ENCODE data around the gene GALNT10.

Gene GALNT10

DNA sequence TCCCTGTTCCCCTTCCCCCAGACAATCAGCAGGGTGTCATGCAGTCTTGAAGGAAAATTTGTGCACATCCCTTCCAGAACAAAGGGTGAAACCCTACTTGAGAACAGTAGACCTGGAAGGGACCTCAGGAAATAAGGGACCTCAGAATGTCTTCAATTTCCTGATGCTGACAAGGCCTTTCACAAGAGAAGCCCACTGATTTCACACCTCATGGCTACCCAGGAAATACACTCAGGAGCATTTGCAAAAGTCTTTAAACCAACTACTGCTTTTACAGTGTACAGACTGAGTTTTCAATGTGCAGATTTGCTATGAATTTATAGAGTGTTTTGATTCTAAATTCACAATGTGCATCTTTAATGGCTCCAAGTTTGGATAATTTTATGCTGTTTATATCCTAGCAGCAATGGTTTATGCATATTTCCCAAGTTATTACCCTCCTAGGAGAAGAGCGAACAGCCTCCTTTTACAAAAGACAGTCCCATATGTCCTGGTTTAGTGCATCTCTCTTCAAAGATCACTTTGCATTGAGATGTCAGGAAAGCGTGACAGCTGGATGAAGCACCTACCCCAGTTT, 74.8 kb downstream of the GALNT10 start:
- no peak for DNase-seq (ENCODE audit: low spot score)

DNA sequence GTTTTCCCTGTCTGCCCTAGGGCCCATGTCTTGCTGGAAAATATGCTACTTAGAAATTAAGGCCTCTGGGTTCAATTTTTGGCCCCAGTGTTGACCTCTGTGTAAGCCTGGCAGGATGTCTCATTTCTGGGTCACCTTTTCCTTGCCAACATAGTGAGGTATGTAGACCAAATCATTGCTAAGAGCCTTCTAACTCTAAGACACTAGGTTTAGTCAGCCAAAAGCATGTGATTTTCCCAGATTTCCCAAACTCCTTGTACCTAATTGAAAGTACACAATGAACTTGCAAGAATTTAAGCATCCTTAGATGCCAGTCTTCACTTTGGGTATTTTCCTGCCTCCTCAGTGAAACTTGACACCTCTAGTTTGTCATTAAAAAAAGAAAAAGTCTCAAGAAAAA, 77.0 kb downstream of the GALNT10 start:
- DNase-seq (ENCODE audit: low spot score): no peak

DNA sequence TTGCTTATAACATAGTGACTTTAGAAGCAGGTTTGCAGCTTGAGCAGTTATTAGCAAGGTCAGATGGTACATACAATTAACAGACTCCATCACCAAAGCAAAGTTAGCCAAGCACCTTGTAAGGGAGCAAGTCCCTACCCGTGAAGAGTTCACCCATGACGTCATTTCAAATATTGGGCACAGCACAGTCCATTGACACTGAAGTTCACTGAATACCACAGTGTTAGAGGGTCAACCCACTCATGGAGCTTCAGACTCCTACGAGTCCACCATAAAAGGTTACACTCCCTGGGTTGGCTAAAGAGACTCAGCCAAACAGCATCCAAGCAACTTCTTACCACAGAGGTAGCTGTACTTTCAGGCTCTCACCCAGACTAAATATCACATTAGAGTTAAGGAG, 77.5 kb downstream of the GALNT10 start:
- DNase-seq (ENCODE audit: low spot score): no peak

DNA sequence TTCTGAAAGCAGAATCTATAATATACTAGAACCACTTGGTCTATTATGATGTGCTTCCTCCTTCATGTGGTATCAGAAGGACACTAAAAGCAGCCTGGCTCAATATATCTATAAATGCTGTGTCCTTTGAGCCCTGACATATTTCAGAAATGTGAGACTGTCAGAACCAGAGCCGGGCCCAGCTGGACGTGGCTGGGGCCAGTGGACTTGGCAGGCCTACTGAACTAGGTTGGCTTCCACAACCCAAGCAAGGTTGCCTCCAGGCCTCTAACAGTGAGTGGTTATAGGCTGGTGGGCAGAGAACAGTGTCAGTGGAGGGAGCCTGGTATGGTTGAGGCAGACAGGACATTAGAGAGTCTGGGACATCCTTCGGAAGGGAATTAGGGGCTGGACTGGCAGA, 78.9 kb downstream of the GALNT10 start:
- DNase-seq (ENCODE audit: low spot score): no peak

DNA sequence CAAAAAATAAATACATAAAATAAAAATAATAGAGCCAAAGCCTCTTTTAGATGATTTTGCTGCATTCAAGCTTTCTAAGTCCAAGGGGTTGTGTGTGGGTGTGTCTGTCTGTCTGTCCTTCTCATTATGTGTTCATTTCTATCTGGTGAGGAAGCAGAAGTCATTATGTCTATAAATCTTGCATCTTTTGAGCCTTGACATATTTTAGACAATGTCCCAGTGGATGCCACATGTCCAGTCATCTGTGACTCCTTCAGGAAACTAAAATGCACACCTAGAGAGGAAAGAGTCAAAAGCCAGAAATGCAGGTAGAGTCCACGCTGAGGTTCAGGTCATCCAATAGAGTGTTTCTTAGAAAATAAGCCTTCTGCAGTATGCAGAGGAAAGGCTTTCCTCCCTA, 80.9 kb downstream of the GALNT10 start:
- DNase-seq (ENCODE audit: low spot score): no peak

DNA sequence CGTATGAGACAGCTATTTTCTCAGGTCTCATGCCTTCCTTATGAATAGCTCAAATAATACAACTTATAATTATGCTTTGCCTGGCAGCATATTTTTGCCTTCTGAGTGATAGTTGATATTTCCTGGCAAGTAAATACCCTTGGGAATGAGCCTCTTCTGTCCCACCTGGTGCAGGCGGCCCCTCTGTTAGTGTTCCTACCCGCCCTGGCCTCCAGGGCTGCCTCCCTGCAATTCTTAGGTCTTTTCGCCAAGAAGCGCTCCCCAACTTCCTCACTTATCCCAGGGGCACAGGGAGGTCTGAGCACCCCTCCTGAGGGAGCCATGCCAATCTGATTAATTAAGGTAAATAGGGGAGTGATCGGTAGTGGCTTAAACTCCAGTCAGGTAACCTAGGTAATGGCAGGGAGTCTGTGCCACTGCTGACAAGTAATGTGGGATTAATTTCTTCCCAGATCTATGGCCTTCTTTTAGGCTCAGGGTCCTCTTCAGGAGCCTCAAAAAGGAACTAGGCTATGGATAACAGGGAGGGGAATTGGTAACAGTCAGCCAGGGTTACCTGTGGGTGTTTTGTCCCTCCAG, 81.5 kb downstream of the GALNT10 start:
- no peak for DNase-seq (ENCODE audit: low spot score)

DNA sequence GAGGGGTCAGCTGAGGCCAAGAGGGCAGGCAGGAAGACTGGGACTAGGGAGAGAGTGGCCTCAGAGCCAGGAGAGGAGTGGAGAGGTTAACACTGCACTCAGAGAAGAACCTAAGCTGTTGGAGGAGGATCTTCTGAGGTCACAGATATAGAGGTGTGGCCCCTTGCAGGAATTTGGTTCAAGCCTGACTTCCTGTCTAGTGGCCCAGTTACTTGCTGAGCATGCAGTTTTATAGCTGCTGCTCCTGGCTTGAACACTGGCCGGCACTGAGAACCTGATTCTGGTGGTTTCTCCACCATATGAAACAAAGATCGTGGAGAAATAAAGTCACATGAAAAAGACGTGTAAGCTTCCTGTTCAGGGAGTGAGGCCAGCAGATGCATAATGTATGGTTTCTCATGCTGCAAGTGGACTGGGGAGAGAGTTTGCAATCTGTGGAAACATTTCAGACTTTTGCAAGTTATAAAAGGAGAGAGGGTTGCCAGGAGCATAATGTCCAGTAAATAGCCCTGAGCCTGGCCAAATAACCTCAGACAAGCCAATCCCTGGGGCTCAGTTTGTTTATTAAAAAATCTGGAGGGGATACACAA, 82.6 kb downstream of the GALNT10 start:
- DNase-seq (ENCODE audit: low spot score): no peak

DNA sequence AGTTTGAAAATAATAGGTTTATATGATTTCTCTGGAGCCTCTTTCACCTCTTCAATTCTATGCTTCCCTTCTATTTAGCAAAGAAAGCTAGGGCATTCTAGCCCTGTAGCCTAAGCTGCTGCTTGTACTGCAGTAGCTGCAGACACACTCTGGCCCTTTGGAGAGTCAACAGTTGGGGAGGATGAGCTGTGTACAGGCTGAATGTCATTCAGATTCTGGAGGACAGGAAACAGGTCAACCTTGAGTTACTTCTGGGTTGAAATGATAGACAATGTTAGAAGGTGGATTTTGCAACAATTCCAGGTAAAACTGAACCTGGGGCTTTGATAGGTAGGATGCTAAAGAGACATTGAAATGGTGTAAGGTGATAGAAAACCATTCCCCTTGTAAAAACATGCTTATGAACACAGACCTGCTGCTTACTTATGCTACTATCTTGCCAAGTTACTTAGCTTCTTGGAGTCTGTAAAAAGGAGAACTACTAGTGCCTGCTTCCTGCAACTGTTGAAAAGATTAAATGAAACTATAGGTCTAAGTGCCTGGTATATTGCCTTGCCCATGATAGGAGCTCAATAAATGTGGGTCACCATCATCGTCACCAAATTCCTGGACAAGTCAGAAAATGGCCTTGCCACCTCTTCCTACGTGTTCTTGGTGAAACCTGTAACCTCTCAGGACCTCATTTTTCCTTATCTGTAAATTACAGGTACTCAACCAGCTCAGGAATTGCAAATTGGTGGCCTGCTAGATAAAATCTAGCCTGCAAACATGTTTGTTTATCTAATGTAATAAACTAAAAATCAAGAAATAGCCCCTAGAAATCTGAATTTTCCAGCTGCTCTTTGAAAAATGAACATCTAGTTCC, 83.7 kb downstream of the GALNT10 start:
- no peak for DNase-seq (ENCODE audit: low spot score)

DNA sequence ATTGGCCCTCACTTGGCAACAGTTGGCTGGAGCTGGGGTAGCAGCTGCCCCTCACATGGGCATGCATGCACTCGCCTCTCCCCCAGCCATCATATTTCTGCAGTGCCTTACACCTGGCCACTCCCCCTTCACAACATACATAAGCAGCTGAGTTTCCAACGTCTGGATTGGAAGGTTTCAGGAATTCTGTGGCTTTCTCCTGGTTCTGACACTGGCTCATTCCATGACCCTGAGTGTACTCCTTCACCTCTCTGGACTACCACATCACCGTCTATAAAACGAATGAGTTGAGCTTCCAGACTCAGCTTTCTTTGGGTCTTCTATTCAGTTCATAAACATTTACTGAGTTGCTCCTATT, 84.3 kb downstream of the GALNT10 start:
- no peak for DNase-seq (ENCODE audit: low spot score)

DNA sequence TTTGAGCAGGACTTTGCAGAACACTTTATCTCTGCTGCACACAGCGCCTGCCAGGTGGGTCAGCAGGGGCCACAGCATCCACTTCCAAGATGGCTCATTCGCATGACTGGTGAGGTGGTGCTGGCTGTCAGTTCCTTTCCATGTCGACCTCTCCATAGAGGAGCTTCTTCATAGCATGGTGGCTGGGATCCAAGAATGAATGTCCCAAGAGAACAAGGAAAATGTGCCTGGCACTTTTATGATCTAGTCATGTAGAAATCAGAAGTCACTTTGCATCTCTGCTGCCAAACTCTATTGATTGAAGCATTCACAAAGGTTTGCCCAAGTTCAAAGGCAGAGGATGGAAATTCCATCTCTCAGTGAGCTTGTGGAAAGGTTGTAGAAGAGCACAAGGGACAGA, 85.0 kb downstream of the GALNT10 start:
- DNase-seq (ENCODE audit: low spot score): no peak

DNA sequence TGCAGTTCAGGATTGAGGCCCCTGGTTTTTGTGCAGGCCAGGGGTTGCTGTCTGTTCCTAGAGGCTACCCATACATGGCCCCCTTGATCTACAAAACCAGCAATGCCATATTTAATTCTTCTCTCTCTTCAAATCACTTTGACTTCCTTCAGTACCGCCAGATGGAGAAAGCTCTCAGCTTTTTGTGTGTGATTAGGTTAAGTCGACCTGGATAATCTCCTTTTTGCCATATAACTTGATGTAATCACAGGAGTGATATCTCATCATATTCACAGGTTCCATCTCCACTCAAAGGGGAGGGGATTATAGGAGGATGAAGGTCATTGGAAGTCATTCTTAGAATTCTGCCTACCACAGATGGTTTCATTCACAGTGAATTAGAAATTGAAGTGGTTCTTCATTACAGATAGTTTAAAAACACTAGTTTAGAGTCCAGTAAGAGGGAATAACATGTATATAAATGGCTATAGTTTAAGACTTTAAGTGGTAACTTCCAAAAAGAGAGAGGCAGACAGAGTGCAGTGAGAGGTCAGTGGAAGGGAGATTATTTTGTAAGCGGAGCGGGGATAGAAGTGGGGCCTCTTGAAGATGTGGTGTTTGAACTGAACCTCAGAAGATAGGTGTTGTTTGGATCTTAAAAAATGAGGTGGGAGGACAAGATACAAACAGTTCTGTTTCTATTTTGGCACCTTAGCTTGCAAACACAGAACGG, 85.9 kb downstream of the GALNT10 start:
- no peak for DNase-seq (ENCODE audit: low spot score)

DNA sequence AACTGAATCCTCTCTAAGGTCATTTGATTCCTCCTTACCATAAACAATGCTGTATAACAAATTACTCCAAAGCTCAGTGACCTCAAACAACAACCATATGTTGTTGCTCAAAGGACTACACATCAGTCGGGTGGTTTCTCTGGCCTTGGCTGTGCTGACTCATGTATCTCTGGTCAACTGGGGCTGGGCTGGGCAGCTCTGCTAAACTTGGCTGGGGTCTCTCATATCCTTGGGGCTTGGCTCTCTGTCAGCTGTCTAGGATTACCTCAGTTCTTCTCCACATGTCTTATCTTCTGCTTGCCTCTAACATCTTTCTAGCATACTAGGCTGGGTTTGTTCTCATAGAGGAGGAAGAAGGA, 86.4 kb downstream of the GALNT10 start:
- no peak for DNase-seq (ENCODE audit: low spot score)

DNA sequence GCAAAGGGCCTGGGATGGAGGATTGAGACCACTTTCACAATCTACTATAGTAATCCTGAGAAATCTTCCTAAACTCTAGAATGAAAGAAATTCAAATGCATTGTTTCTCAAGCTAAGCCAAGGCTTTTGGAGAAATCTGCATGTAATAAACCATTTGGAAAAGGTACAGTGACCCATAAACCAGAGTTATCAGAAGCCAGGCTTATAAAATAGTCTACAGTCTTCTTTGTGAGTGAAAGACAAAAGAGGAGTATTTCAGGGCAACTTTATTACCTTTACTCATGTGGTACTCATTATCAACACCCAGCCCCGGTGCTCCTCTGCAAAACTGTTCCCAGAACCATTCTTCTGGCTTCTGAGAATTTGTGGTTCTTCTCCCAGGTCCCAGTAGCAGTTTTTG, 87.0 kb downstream of the GALNT10 start:
- no peak for DNase-seq (ENCODE audit: low spot score)

DNA sequence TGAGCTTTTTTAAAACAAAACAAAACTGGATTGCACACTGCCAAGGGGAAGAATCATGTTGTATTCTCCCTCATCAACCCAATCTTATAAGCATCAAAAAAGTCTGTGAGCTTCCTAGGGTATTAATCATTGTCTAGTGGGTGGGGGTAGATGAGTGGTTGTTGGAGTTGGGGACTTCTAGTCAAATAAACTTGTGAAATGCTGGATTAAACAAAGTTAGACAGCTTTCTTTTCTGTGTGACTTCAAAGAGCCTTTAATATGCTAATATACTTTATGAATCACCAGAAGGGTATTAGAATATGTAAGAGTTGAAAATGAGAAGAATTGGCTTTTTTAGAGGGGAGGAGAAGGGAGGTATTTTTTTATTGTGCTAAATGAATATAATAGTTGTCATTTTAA, 87.7 kb downstream of the GALNT10 start:
- no peak for DNase-seq (ENCODE audit: low spot score)

DNA sequence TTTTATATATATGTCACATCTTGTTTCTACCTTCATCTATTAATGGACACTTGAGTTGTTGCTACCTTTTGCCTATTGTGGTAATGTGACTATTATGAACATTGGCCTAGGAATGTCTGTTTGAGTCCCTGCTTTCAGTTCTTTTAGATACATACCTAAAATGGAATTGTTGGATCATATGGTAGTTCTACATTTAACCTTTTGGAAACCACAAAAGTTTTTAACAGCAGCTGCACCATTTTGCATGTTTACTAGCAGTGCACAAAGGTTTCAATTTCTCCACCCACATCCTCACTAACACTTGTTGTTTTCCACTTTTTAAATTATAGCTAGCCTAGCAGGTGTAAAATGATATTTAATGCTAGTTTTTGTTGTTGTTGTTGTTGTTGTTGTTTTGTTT, 88.4 kb downstream of the GALNT10 start:
- DNase-seq (ENCODE audit: low spot score): no peak

DNA sequence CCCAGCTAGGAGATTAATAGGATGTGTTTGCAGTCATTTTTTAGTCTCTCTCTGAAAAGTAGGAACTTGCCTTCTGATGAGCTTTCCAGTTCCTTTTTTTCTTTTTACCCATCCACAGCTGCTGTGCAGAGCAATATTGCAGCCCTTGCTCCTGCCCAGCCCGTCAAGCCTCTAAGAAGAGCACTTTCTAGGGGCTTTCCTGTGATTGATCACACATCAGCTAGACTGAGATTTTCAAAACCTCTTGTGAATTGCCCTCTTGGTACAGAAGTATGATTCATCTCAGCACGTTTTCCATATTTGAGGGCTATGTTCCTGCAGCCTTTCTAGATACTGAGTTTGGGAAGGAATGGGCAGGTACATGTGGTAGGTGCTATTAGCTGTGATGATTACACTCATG, 93.9 kb downstream of the GALNT10 start:
- DNase-seq (ENCODE audit: low spot score): no peak

DNA sequence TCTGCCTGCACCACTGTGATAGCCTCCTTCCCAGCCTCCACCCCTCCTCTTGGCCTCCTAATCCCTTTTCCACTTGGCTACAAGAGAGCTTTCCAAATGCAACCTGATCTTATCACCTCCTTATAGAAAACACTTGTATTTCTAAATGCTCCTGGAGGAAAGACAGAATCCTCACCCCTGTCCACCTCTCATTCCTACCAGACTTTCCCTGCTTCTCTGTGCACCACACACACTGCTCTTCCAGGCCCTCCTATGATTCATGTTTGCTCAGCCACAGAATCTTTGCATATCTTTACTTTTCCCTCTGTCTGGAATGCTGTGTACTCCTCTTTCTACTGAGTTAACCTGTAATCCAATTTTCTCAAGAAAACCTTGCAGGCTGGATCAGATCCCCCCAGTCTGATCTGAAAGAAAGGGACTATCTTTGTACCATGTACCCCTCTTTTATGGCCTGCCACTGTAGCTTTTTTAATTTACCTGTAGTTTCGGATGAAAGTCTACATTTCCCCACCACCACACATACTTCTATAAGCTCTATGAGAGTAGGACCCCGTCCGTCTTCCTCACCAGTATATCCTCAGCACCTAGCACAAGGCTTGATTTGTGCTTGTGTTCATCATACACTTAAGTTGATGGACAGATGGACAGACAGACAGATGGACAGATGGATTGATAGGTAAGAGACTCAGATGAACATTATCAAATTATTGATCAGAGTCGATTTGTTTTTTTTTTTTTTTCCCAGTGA, 95.3 kb downstream of the GALNT10 start:
- no peak for DNase-seq (ENCODE audit: low spot score)

DNA sequence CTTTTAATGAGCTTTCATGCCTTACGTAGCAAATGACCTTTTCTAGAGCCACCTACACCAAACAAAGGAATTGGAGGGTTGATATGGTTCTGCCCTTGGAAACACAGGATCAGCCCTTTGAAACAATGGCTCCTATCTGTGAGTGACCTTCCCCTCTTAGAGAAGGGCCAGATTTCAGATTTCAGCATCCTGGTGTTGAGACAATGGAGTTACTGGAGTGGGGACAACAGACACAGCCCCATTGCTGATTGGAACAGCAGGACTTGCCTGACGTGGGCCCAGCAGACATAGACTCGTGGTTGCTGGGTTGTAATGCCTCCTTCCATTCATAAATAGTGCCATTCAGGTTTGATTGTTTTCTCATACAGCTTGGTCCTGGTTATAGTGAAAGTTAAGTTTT, 96.0 kb downstream of the GALNT10 start:
- DNase-seq (ENCODE audit: low spot score): no peak

DNA sequence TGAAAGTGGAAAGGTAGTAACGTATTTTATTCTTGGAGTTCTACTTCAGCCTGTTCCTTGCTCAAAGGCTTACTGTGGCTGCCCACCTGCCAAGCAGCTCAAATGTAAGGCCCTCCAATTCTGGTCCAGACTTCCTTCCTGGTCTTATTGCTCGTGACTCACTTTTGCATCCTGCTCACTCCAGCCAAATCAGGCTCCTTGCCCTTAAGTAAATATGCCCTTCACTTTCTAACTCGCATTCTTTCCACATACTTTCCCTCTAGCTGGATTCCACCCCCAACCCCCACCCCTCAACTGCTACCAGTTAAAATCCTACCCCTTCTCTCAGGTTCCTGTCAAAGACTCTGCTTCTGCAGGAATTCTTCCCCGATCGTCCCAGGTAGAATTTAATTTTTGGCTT, 96.6 kb downstream of the GALNT10 start:
- no peak for DNase-seq (ENCODE audit: low spot score)

DNA sequence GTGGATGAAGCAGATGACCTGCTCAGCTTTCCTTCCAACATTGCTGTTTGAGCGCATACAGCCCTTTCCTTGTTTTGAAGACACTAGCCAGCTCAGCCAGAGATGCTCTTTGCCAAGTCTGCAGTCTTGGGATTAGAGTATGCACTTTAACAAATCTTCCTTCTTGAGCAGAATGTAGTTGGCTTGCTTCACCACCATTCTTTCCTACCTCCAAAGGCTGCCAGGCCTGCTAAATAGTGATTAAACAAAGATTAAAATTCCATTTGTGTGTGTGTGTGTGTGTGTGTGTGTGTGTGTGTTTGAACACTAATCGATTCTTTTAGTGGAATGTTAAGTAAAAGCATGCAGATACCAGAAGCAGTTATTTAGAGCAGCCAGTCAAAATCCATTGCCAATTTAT, 97.6 kb downstream of the GALNT10 start:
- no peak for DNase-seq (ENCODE audit: low spot score)

DNA sequence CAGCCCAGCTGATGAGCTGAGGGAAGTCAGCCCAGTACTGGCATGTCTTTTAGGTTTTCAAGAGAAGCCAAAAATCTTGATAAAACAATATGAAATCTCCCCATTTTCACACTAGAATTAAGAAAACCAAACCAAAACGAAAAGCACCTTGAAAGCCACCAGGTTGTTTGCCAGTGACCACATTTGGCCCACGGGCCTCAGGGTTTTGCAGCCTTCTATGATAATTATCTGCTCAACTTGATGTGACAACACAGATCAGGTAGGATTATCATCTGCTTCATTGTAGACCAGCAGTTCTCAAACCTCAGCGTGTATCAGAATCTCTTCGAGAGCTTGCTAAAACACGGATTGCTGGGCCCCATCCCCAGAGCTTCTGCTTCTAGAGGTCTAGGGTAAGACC, 101.4 kb downstream of the GALNT10 start:
- DNase-seq (ENCODE audit: low spot score): no peak

DNA sequence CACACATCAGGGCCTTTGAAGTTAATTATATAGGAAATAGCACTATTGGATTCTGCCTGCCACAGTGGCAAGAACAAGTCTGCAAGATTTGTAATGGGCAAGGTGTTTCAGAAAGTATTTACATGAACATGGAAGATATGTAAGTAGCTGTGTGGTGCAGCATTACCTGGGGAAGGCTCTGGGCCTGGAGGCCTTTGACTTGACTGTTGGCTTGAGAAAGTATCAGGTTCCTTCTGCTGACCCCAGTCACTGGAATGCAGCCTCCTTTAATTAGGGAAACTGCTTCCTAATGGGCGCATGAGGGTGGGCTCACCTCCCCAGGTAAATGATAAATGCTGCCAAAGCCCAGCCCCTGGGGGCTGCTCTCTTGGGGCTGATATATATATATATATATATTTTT, 102.7 kb downstream of the GALNT10 start:
- no peak for DNase-seq (ENCODE audit: low spot score)
